Osteoblast (primary cell): ENCODE measurements around the gene NAV2. TPM values are rescaled to one million over a fixed set of nuclear protein-coding genes. Genes with fewer than 3 reads are reported as not detected.
A peak's percentile ranks its signal among the peaks of the same experiment; 100 is the strongest.

Source experiments
- DNase-seq: peaks from one replicate; pipeline ENCODE4 v3.0.0; 2011; ENCODE audit warnings: low spot score, mixed read lengths; ENCODE audit not compliant: insufficient read length; ENCODE audit errors: missing footprints
- H2AFZ ChIP-seq: 2 replicates; pipeline ENCODE4 v1.6.0; 2011; ENCODE audit warnings: mild to moderate bottlenecking, low read length
- H3K27ac ChIP-seq: 2 replicates; pipeline ENCODE4 v1.5.1; 2011; ENCODE audit warnings: mild to moderate bottlenecking, low read depth, low read length, moderate library complexity
- H3K27me3 ChIP-seq: 2 replicates; pipeline ENCODE4 v1.6.0; 2012; ENCODE audit warnings: mild to moderate bottlenecking, control low read depth, inconsistent platforms, low read length, moderate library complexity; ENCODE audit not compliant: insufficient read depth
- H3K36me3 ChIP-seq: 2 replicates; pipeline ENCODE4 v1.5.1; 2011; ENCODE audit warnings: mild to moderate bottlenecking, low read length, control low read depth, moderate library complexity; ENCODE audit not compliant: insufficient read depth
- H3K4me1 ChIP-seq: 2 replicates; pipeline ENCODE4 v1.5.1; 2011; ENCODE audit warnings: mild to moderate bottlenecking, low read length, control low read depth, moderate library complexity; ENCODE audit not compliant: insufficient read depth
- H3K4me2 ChIP-seq: 2 replicates; pipeline ENCODE4 v1.6.0; 2011; ENCODE audit warnings: mild to moderate bottlenecking, low read length; ENCODE audit not compliant: insufficient read depth
- H3K4me3 ChIP-seq: fragments of 200-600 bp; sonication (generic); 3 replicates; pipeline ENCODE4 v1.5.1; 2012; ENCODE audit warnings: mild to moderate bottlenecking, low read length, inconsistent platforms; ENCODE audit not compliant: insufficient read depth
- H3K79me2 ChIP-seq: 2 replicates; pipeline ENCODE4 v1.6.0; 2012; ENCODE audit warnings: mild to moderate bottlenecking, low read length, control low read depth, inconsistent platforms; ENCODE audit not compliant: insufficient read depth
- H3K9me3 ChIP-seq: 2 replicates; pipeline ENCODE4 v1.5.1; 2011; ENCODE audit warnings: low read depth, low read length, control low read depth
- H4K20me1 ChIP-seq: 2 replicates; pipeline ENCODE4 v1.6.0; 2012; ENCODE audit warnings: mild to moderate bottlenecking, low read length, control low read depth; ENCODE audit not compliant: insufficient read depth
- total RNA-seq: library from RNA; depleted of rRNA; stranded (reverse); fragments of >200 nt; gene quantifications from 2 replicates; pipeline ENCODE4 v1.2.3, GENCODE V29; 2012
- TF ChIP-seq, protein P1 (sequence below): IDR thresholded peaks from 2 replicates; pipeline ENCODE4 v1.5.1; 2011; ENCODE audit warnings: mild to moderate bottlenecking, low read depth, low read length, moderate library complexity; ENCODE audit errors: extremely low read depth

The NAV2 gene
- total RNA-seq, 1 donor, result 8.7 TPM

DNA sequence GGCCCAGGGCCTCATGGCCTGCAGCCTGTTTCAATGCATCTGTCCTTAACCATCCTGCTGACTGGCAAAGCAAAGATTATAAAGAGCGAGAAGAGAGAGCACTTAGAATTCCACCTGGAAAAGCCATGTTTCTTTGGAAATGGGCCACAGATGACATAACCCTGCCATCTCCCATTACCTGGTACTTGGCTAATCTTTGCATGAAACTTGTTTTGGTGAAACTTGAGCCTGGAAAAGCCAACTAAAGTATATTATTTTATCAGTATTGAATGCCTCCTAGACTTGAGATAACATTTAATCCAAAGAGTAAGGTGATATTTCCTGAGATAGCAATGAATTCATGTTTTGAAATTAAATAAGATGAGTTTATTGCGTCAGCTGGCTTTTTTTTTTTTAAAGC, 72.6 kb downstream of the NAV2 start:
- peaks cover 11% of the 10 kb centered on the region for H3K4me1 ChIP-seq
- H4K20me1 ChIP-seq, result peaks cover 62% of the 10 kb centered on the region
- H3K36me3 ChIP-seq, result no peaks in the 10 kb centered on the region
- DNase-seq, result no peak
- H2AFZ ChIP-seq, result no peak overlapping the region
- TF ChIP-seq, protein P1, sequence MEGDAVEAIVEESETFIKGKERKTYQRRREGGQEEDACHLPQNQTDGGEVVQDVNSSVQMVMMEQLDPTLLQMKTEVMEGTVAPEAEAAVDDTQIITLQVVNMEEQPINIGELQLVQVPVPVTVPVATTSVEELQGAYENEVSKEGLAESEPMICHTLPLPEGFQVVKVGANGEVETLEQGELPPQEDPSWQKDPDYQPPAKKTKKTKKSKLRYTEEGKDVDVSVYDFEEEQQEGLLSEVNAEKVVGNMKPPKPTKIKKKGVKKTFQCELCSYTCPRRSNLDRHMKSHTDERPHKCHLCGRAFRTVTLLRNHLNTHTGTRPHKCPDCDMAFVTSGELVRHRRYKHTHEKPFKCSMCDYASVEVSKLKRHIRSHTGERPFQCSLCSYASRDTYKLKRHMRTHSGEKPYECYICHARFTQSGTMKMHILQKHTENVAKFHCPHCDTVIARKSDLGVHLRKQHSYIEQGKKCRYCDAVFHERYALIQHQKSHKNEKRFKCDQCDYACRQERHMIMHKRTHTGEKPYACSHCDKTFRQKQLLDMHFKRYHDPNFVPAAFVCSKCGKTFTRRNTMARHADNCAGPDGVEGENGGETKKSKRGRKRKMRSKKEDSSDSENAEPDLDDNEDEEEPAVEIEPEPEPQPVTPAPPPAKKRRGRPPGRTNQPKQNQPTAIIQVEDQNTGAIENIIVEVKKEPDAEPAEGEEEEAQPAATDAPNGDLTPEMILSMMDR, result no peak
- no peak overlapping the region for H3K27ac ChIP-seq
- H3K4me2 ChIP-seq, result no peak overlapping the region
- H3K9me3 ChIP-seq, result no peaks in the 10 kb centered on the region
- H3K79me2 ChIP-seq, result peaks cover 96% of the 10 kb centered on the region
- H3K27me3 ChIP-seq, result no peaks in the 10 kb centered on the region
- H3K4me3 ChIP-seq, result no peak overlapping the region

DNA sequence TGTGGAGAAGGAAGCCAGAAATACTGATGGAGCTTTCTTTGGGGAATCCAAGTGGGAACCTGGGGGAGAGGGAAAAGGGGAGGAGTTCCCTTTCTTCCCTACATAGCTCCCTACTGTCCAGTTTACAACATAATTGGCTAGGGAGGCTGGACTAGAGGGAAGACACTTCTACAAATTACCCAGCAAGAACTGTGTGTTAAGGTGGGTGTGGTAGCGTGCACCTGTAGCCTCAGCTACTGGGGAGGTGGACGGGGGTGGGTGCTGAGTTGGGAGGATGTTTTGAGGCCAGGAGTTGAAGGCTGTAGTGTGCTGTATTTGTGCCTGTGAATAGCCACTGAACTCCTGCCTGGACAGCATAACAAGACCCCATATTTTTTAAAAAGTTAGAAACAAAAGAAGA, 74.0 kb downstream of the NAV2 start:
- TF ChIP-seq, protein P1, result no peak
- no peak overlapping the region for H3K4me3 ChIP-seq
- H3K9me3 ChIP-seq, result no peaks in the 10 kb centered on the region
- no peak overlapping the region for H3K4me2 ChIP-seq
- H4K20me1 ChIP-seq, result peaks cover 68% of the 10 kb centered on the region
- peaks cover 14% of the 10 kb centered on the region for H3K4me1 ChIP-seq
- peaks cover 96% of the 10 kb centered on the region for H3K79me2 ChIP-seq
- H3K27me3 ChIP-seq, result no peaks in the 10 kb centered on the region
- no peaks in the 10 kb centered on the region for H3K36me3 ChIP-seq
- no peak for DNase-seq
- H2AFZ ChIP-seq, result no peak overlapping the region
- H3K27ac ChIP-seq, result no peak overlapping the region

DNA sequence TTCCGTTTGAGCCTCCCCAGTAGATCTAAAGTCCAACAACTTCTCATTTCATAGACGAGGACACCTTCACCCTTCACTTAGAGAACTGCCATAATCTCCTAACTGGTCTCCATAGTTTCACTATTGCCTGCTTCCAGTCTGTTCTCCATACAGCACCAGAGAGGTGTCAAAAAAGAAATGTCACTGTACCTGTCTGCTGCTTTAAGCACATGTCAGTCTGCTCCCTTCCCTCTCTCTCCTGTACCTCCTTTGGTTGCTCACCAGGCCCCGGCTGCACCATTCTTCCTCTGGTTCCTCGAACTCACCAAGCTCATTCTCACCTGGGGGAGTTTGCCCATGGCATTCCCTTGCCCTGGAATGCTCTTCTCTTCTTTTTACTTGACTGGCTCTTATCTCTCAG, 75.8 kb downstream of the NAV2 start:
- H3K36me3 ChIP-seq, result no peaks in the 10 kb centered on the region
- H3K4me1 ChIP-seq, result peaks cover 14% of the 10 kb centered on the region
- H4K20me1 ChIP-seq, result peaks cover 57% of the 10 kb centered on the region
- no peak overlapping the region for H3K27ac ChIP-seq
- DNase-seq, result no peak
- no peaks in the 10 kb centered on the region for H3K9me3 ChIP-seq
- no peak overlapping the region for H2AFZ ChIP-seq
- H3K4me3 ChIP-seq, result no peak overlapping the region
- H3K4me2 ChIP-seq, result no peak overlapping the region
- TF ChIP-seq, protein P1, result no peak
- H3K27me3 ChIP-seq, result no peaks in the 10 kb centered on the region
- H3K79me2 ChIP-seq, result peaks cover 93% of the 10 kb centered on the region

DNA sequence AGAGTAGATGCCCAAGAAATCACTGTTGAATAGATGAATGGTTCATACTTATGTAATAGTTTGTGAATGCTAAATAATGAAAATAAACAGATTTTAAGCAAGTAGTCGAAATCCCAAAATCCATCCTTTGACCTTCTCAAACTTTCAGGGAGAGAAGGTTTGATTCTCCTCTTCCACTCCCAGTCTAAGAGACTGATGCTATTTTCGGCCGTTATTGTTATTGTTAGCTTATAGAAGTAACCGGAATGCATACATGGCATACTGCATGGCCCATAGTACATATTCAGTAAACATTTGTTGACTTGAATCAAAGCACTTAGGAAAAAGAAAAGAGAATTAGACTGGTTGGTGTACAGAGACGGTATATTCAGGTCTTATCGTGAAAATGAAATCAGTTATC, 76.6 kb downstream of the NAV2 start:
- Histone ChIP-seq H2AFZ (no peak overlapping the region), H3K4me2 (peak overlapping the region; percentile 34), H3K4me1 (peaks cover 14% of the 10 kb centered on the region), H3K4me3 (no peak overlapping the region), H4K20me1 (peaks cover 54% of the 10 kb centered on the region), H3K79me2 (peaks cover 95% of the 10 kb centered on the region), H3K9me3 (no peaks in the 10 kb centered on the region), H3K36me3 (no peaks in the 10 kb centered on the region), H3K27ac (no peak overlapping the region), H3K27me3 (no peaks in the 10 kb centered on the region)
- TF ChIP-seq, protein P1, result no peak
- DNase-seq, result no peak
